ENCODE measurements around the gene MLN.

MLN gene

GRCh38 chr6:33816911-33817310 is 13.1 kb upstream of the MLN start:
- Histone ChIP-seq H3K4me3 (ENCODE audit: low read length) (no peak overlapping the region), H3K9ac (ENCODE audit: low read length) (no peak overlapping the region), H3K27me3 (replicated peaks; ENCODE audit: insufficient read depth, low read length) (peaks cover 83% of the 10 kb centered on the region), H3K27ac (ENCODE audit: low read length) (no peak overlapping the region), H3F3A (ENCODE audit: insufficient read depth, low read length) (no peaks in the 10 kb centered on the region), H3K79me2 (ENCODE audit: low read length) (no peaks in the 10 kb centered on the region), H2AFZ (ENCODE audit: low read length) (no peak overlapping the region), H4K20me1 (ENCODE audit: insufficient read depth, low read length) (no peaks in the 10 kb centered on the region), H3K4me2 (ENCODE audit: low read depth, low read length) (no peak overlapping the region), H3K36me3 (replicated peaks; ENCODE audit: insufficient read depth, low read length) (no peaks in the 10 kb centered on the region), H3K4me1 (ENCODE audit: low read length) (no peaks in the 10 kb centered on the region), H3K9me3 (replicated peaks; ENCODE audit: insufficient read depth, low read length) (no peaks in the 10 kb centered on the region), H3K9me2 (replicated peaks; ENCODE audit: insufficient read depth, low read length) (no peaks in the 10 kb centered on the region)
- no peak for DNase-seq
- TF ChIP-seq EZH2phosphoT487 (IDR thresholded peaks at IDR 0.05; ENCODE audit: low read length) (no peak), EZH2 (optimal IDR thresholded peaks at IDR 0.05; ENCODE audit: low read depth, low read length) (no peak), CTCF (IDR thresholded peaks at IDR 0.05; ENCODE audit: low read length) (no peak)

- H3K9me3 ChIP-seq (replicated peaks; ENCODE audit: insufficient read depth, low read length), result no peaks in the 10 kb centered on the region
- no peaks in the 10 kb centered on the region for H3K9me2 ChIP-seq (replicated peaks; ENCODE audit: insufficient read depth, low read length)
- H3K4me3 ChIP-seq (ENCODE audit: low read length), result no peak overlapping the region
- no peak for DNase-seq
- no peaks in the 10 kb centered on the region for H4K20me1 ChIP-seq (ENCODE audit: insufficient read depth, low read length)
- no peaks in the 10 kb centered on the region for H3K36me3 ChIP-seq (replicated peaks; ENCODE audit: insufficient read depth, low read length)
- H3K4me2 ChIP-seq (ENCODE audit: low read depth, low read length), result no peak overlapping the region
- no peaks in the 10 kb centered on the region for H3K79me2 ChIP-seq (ENCODE audit: low read length)
- H2AFZ ChIP-seq (ENCODE audit: low read length), result no peak overlapping the region
- no peaks in the 10 kb centered on the region for H3K4me1 ChIP-seq (ENCODE audit: low read length)
- no peak overlapping the region for H3K9ac ChIP-seq (ENCODE audit: low read length)
- peaks cover 90% of the 10 kb centered on the region for H3K27me3 ChIP-seq (replicated peaks; ENCODE audit: insufficient read depth, low read length)
- no peak for TF ChIP-seq CTCF (IDR thresholded peaks at IDR 0.05; ENCODE audit: low read length)
- no peak for TF ChIP-seq EZH2 (optimal IDR thresholded peaks at IDR 0.05; ENCODE audit: low read depth, low read length)
- no peak for TF ChIP-seq EZH2phosphoT487 (IDR thresholded peaks at IDR 0.05; ENCODE audit: low read length)
- H3F3A ChIP-seq (ENCODE audit: insufficient read depth, low read length), result no peaks in the 10 kb centered on the region
- H3K27ac ChIP-seq (ENCODE audit: low read length), result no peak overlapping the region
These were observed 12.1 kb upstream of the MLN start for GRCh38 chr6:33815854-33816253.

- Histone ChIP-seq H3K27me3 (replicated peaks; ENCODE audit: insufficient read depth, low read length) (peaks cover 81% of the 10 kb centered on the region), H3K4me1 (ENCODE audit: low read length) (no peaks in the 10 kb centered on the region), H3K9ac (ENCODE audit: low read length) (no peak overlapping the region), H2AFZ (ENCODE audit: low read length) (no peak overlapping the region), H3K4me2 (ENCODE audit: low read depth, low read length) (no peak overlapping the region), H3K27ac (ENCODE audit: low read length) (no peak overlapping the region), H3F3A (ENCODE audit: insufficient read depth, low read length) (no peaks in the 10 kb centered on the region), H3K4me3 (ENCODE audit: low read length) (no peak overlapping the region), H3K36me3 (replicated peaks; ENCODE audit: insufficient read depth, low read length) (no peaks in the 10 kb centered on the region), H4K20me1 (ENCODE audit: insufficient read depth, low read length) (no peaks in the 10 kb centered on the region), H3K9me3 (replicated peaks; ENCODE audit: insufficient read depth, low read length) (no peaks in the 10 kb centered on the region), H3K9me2 (replicated peaks; ENCODE audit: insufficient read depth, low read length) (no peaks in the 10 kb centered on the region), H3K79me2 (ENCODE audit: low read length) (no peaks in the 10 kb centered on the region)
- TF ChIP-seq EZH2 (optimal IDR thresholded peaks at IDR 0.05; ENCODE audit: low read depth, low read length) (no peak), EZH2phosphoT487 (IDR thresholded peaks at IDR 0.05; ENCODE audit: low read length) (no peak), CTCF (IDR thresholded peaks at IDR 0.05; ENCODE audit: low read length) (no peak)
- no peak for DNase-seq
These were observed 10.5 kb upstream of the MLN start for GRCh38 chr6:33813990-33814985.
